Neural progenitor cell (in vitro differentiated cells): ENCODE results near the gene KLLN. TPM values are rescaled to one million over a fixed set of nuclear protein-coding genes. Genes with fewer than 3 reads are reported as not detected.

Experiments
- DNase-seq: peaks from one replicate; pipeline ENCODE4 v3.0.0-alpha.2; 2016; ENCODE audit warnings: low spot score
- H2AFZ ChIP-seq: fragments of 200-600 bp; sonication (generic); replicated peaks from 2 replicates; pipeline ENCODE4 v1.6.1; 2016; ENCODE audit warnings: antibody characterized with exemption
- H3F3A ChIP-seq: fragments of 200-600 bp; sonication (generic); 2 replicates; pipeline ENCODE4 v1.6.1; 2016; ENCODE audit warnings: antibody characterized with exemption, low read depth
- H3K27ac ChIP-seq: fragments of 200-600 bp; sonication (generic); 2 replicates; pipeline ENCODE4 v1.5.1; 2016; ENCODE audit warnings: mild to moderate bottlenecking
- H3K27me3 ChIP-seq: fragments of 200-600 bp; sonication (generic); 2 replicates; pipeline ENCODE4 v1.6.1; 2016; ENCODE audit warnings: mild to moderate bottlenecking, moderate library complexity
- H3K36me3 ChIP-seq: fragments of 200-600 bp; sonication (generic); 2 replicates; pipeline ENCODE4 v1.5.1; 2016
- H3K4me1 ChIP-seq: fragments of 200-600 bp; sonication (generic); 2 replicates; pipeline ENCODE4 v1.6.1; 2016; ENCODE audit warnings: mixed run types
- H3K4me2 ChIP-seq: fragments of 200-600 bp; sonication (generic); 2 replicates; pipeline ENCODE4 v1.6.1; 2016
- H3K4me3 ChIP-seq: fragments of 200-600 bp; sonication (generic); 2 replicates; pipeline ENCODE4 v1.5.1; 2016
- H3K79me2 ChIP-seq: fragments of 200-600 bp; sonication (generic); 2 replicates; pipeline ENCODE4 v1.6.1; 2016; ENCODE audit warnings: low read depth
- H3K9ac ChIP-seq: fragments of 200-600 bp; sonication (generic); 2 replicates; pipeline ENCODE4 v1.6.1; 2016
- H3K9me3 ChIP-seq: fragments of 200-600 bp; sonication (generic); 2 replicates; pipeline ENCODE4 v1.5.1; 2016; ENCODE audit warnings: low read depth
- H4K20me1 ChIP-seq: fragments of 200-600 bp; sonication (generic); 2 replicates; pipeline ENCODE4 v1.6.1; 2016; ENCODE audit warnings: low read depth
- H3K27ac Mint-ChIP-seq: 3 replicates; pipeline ENCODE4 v1.8.0; 2021; ENCODE audit warnings: mixed read lengths
- H3K27me3 Mint-ChIP-seq: 2 replicates; pipeline ENCODE4 v1.8.0; 2022; ENCODE audit warnings: low read depth, mild to moderate bottlenecking, inconsistent platforms, moderate library complexity, mixed read lengths; ENCODE audit not compliant: insufficient read depth
- H3K36me3 Mint-ChIP-seq: 3 replicates; pipeline ENCODE4 v1.8.0; 2021; ENCODE audit warnings: mixed read lengths
- H3K4me1 Mint-ChIP-seq: 3 replicates; pipeline ENCODE4 v1.8.0; 2021; ENCODE audit warnings: mixed read lengths
- H3K4me3 Mint-ChIP-seq: 3 replicates; pipeline ENCODE4 v1.8.0; 2021; ENCODE audit warnings: mild to moderate bottlenecking, moderate library complexity, mixed read lengths
- H3K9me3 Mint-ChIP-seq: 3 replicates; pipeline ENCODE4 v1.8.0; 2020; ENCODE audit warnings: mixed read lengths
- EZH2 ChIP-seq: fragments of 200-600 bp; sonication (generic); IDR thresholded peaks from 2 replicates; pipeline ENCODE4 v1.6.1; 2017; ENCODE audit warnings: antibody characterized with exemption, mild to moderate bottlenecking, moderate library complexity
- EZH2phosphoT487 ChIP-seq: fragments of 200-600 bp; sonication (generic); IDR thresholded peaks from 2 replicates; pipeline ENCODE4 v1.6.1; 2017; ENCODE audit warnings: antibody characterized with exemption
- total RNA-seq: library from RNA; depleted of rRNA; stranded (reverse); fragments of >200 nt; gene quantifications from 2 replicates; pipeline ENCODE4 v1.2.3, GENCODE V29; 2015; ENCODE audit warnings: low replicate concordance
- TF ChIP-seq, protein P1 (sequence below): fragments of 200-600 bp; sonication (generic); IDR thresholded peaks from 2 replicates; pipeline ENCODE4 v1.5.1; 2017; ENCODE audit warnings: antibody characterized with exemption, mild to moderate bottlenecking

Gene KLLN
- total RNA-seq, 1 donor from 2014 or later: 1.5 TPM

DNA sequence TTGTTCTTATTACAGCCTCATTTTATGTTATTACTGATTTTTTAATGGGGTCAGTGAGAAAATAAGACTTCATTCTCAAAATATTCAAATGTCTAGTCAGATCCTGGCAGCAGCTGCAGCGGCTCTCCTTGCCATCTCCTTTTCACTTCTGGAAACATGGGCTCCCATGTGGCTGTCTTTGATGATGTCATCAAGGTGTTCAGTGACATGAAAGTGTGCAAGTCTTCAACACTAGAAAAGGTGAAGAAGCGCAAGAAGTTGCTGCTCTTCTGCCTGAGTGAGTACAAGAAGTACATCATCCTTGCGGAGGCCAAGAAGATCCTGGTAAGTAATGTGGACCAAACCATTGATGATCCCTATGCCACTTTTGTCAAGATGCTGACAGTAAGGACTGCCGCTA, 19.6 kb downstream of the KLLN start:
- Mint-ChIP-seq H3K4me3 (no peak overlapping the region), H3K9me3 (no peaks in the 10 kb centered on the region), H3K36me3 (no peaks in the 10 kb centered on the region), H3K27me3 (no peaks in the 10 kb centered on the region), H3K27ac (no peak overlapping the region), H3K4me1 (no peaks in the 10 kb centered on the region)
- no peak overlapping the region for H3K4me2 ChIP-seq
- no peaks in the 10 kb centered on the region for H3K79me2 ChIP-seq
- H2AFZ ChIP-seq: no peak overlapping the region
- H3K36me3 ChIP-seq: no peaks in the 10 kb centered on the region
- no peaks in the 10 kb centered on the region for H3K9me3 ChIP-seq
- DNase-seq: no peak
- H3K27me3 ChIP-seq: no peaks in the 10 kb centered on the region
- H3K4me1 ChIP-seq: peaks cover 2% of the 10 kb centered on the region
- no peak overlapping the region for H3K9ac ChIP-seq
- TF ChIP-seq EZH2phosphoT487 (no peak), EZH2 (no peak)
- TF ChIP-seq, protein P1, sequence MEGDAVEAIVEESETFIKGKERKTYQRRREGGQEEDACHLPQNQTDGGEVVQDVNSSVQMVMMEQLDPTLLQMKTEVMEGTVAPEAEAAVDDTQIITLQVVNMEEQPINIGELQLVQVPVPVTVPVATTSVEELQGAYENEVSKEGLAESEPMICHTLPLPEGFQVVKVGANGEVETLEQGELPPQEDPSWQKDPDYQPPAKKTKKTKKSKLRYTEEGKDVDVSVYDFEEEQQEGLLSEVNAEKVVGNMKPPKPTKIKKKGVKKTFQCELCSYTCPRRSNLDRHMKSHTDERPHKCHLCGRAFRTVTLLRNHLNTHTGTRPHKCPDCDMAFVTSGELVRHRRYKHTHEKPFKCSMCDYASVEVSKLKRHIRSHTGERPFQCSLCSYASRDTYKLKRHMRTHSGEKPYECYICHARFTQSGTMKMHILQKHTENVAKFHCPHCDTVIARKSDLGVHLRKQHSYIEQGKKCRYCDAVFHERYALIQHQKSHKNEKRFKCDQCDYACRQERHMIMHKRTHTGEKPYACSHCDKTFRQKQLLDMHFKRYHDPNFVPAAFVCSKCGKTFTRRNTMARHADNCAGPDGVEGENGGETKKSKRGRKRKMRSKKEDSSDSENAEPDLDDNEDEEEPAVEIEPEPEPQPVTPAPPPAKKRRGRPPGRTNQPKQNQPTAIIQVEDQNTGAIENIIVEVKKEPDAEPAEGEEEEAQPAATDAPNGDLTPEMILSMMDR: no peak
- no peaks in the 10 kb centered on the region for H3F3A ChIP-seq
- no peaks in the 10 kb centered on the region for H4K20me1 ChIP-seq
- H3K4me3 ChIP-seq: no peak overlapping the region
- H3K27ac ChIP-seq: no peak overlapping the region

DNA sequence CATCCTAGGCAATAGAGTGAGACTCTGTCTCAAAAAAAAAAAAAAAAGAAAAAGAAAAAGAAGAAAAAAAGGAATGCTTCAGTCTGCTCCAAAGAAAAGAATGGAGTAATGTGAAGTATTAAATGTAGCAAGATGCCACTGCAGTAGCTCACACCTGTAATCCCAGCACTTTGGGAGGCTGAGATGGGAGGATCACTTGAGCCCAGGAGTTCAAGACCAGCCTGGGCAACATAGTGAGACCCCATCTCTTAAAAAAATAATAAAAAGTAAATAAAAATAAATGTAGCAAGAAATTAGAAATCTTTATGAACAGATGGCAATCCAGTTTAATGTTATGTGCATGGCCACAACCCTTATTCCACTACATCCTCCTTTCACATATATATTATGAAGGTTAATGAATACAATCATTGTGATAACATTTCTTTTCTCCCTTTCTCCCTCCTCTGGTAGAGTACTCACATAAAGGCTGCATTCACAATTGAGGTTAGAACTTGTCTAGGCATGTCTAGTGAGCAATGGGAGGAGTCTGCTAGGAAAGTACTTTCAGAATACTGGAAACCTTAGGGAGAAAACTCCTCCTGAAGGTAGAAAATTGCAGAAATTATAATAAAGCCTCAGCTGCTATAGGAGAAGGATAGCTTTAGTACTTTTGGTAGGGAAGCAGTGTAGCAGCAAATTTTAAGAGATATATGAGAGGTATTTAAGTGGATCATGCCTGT, 20.4 kb downstream of the KLLN start:
- H3K4me2 ChIP-seq: no peak overlapping the region
- Mint-ChIP-seq H3K9me3 (no peaks in the 10 kb centered on the region), H3K27ac (no peak overlapping the region)

DNA sequence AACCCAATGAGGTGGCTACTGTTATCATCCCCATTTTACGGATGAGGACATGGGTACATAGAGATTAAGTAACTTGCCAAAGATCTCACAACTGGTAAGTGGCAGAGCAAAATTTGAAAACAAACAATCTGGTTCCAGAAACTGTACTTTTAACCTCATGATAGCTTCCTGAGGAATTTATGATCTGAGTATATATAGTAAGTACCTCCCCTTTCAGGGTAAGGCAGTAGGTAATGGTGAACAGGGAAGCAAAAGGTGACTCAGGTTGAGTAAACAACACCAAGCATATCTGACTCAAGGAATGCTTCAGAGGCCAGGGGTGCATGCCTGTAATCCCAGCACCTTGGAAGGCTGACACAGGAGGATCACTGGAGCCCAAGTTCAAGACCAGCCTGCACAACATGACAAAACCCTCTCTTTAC, 21.1 kb downstream of the KLLN start:
- no peaks in the 10 kb centered on the region for H3K9me3 ChIP-seq
- TF ChIP-seq, protein P1: no peak
- no peak for TF ChIP-seq EZH2phosphoT487
- no peak for TF ChIP-seq EZH2
- H3K27me3 ChIP-seq: no peaks in the 10 kb centered on the region
- no peak overlapping the region for H3K4me2 ChIP-seq
- no peaks in the 10 kb centered on the region for H3K79me2 ChIP-seq
- H3K27ac Mint-ChIP-seq: no peak overlapping the region
- H3K4me1 ChIP-seq: peaks cover 5% of the 10 kb centered on the region
- H3F3A ChIP-seq: no peaks in the 10 kb centered on the region
- no peaks in the 10 kb centered on the region for H3K27me3 Mint-ChIP-seq
- no peak overlapping the region for H3K27ac ChIP-seq
- no peak overlapping the region for H3K4me3 ChIP-seq
- DNase-seq: no peak
- H3K36me3 ChIP-seq: no peaks in the 10 kb centered on the region
- no peaks in the 10 kb centered on the region for H3K36me3 Mint-ChIP-seq
- no peak overlapping the region for H3K9ac ChIP-seq
- H3K4me1 Mint-ChIP-seq: peaks cover 3% of the 10 kb centered on the region
- no peak overlapping the region for H2AFZ ChIP-seq
- no peaks in the 10 kb centered on the region for H3K9me3 Mint-ChIP-seq
- H4K20me1 ChIP-seq: no peaks in the 10 kb centered on the region
- no peak overlapping the region for H3K4me3 Mint-ChIP-seq

More for the DNA sequence above, 20.4 kb downstream of the KLLN start:
- Mint-ChIP-seq H3K4me3 (no peak overlapping the region), H3K36me3 (no peaks in the 10 kb centered on the region), H3K4me1 (no peaks in the 10 kb centered on the region), H3K27me3 (no peaks in the 10 kb centered on the region)
- Histone ChIP-seq H3K9ac (no peak overlapping the region), H3K79me2 (no peaks in the 10 kb centered on the region), H3K9me3 (no peaks in the 10 kb centered on the region), H2AFZ (no peak overlapping the region), H3K27me3 (no peaks in the 10 kb centered on the region), H3K27ac (no peak overlapping the region), H3K4me3 (no peak overlapping the region), H3K36me3 (no peaks in the 10 kb centered on the region), H4K20me1 (no peaks in the 10 kb centered on the region), H3K4me1 (peaks cover 5% of the 10 kb centered on the region), H3F3A (no peaks in the 10 kb centered on the region)
- TF ChIP-seq, protein P1: no peak
- TF ChIP-seq EZH2 (no peak), EZH2phosphoT487 (no peak)
- DNase-seq: no peak
